Activated T-cell treated with anti-CD3 and anti-CD28 coated beads, Interleukin-2, amount 50 U/mL, for 24 hours (primary cell): Measurements from ENCODE around the gene C1orf21.

Experiments
- DNase-seq: peaks from one replicate; pipeline ENCODE4 v3.0.0-alpha.2; 2020
- H3K27ac Mint-ChIP-seq: 2 replicates; pipeline ENCODE4 v1.8.0; 2020; ENCODE audit warnings: mild to moderate bottlenecking, mixed read lengths
- H3K27me3 Mint-ChIP-seq: 2 replicates; pipeline ENCODE4 v1.8.0; 2020; ENCODE audit warnings: mixed read lengths
- H3K36me3 Mint-ChIP-seq: 2 replicates; pipeline ENCODE4 v1.8.0; 2020; ENCODE audit warnings: low read depth, mixed read lengths
- H3K4me1 Mint-ChIP-seq: 2 replicates; pipeline ENCODE4 v1.8.0; 2020; ENCODE audit warnings: low read depth, mixed read lengths
- H3K4me3 Mint-ChIP-seq: 2 replicates; pipeline ENCODE4 v1.8.0; 2020; ENCODE audit warnings: mild to moderate bottlenecking, moderate library complexity, mixed read lengths
- H3K9me3 Mint-ChIP-seq: 2 replicates; pipeline ENCODE4 v1.8.0; 2020; ENCODE audit warnings: mixed read lengths

C1orf21 gene

GRCh38 chr1:184433956-184434502 lies 47.2 kb downstream of the C1orf21 start:
- Mint-ChIP-seq H3K9me3 (no peaks in the 10 kb centered on the region), H3K36me3 (no peaks in the 10 kb centered on the region)
- no peak for DNase-seq

GRCh38 chr1:184437291-184437690 lies 50.5 kb downstream of the C1orf21 start:
- H3K36me3 Mint-ChIP-seq: no peaks in the 10 kb centered on the region

More at GRCh38 chr1:184433956-184434502, 47.2 kb downstream of the C1orf21 start:
- Mint-ChIP-seq H3K4me3 (no peak overlapping the region), H3K4me1 (no peaks in the 10 kb centered on the region), H3K27ac (no peak overlapping the region), H3K27me3 (peaks cover 9% of the 10 kb centered on the region)

GRCh38 chr1:184438363-184438762 lies 51.5 kb downstream of the C1orf21 start:
- H3K4me3 Mint-ChIP-seq: no peak overlapping the region
- no peaks in the 10 kb centered on the region for H3K9me3 Mint-ChIP-seq
- no peaks in the 10 kb centered on the region for H3K27me3 Mint-ChIP-seq
- no peak overlapping the region for H3K27ac Mint-ChIP-seq
- no peaks in the 10 kb centered on the region for H3K36me3 Mint-ChIP-seq
- DNase-seq: no peak
- no peaks in the 10 kb centered on the region for H3K4me1 Mint-ChIP-seq

More at GRCh38 chr1:184437291-184437690, 50.5 kb downstream of the C1orf21 start:
- Mint-ChIP-seq H3K27ac (no peak overlapping the region), H3K4me3 (no peak overlapping the region), H3K27me3 (no peaks in the 10 kb centered on the region), H3K9me3 (no peaks in the 10 kb centered on the region), H3K4me1 (no peaks in the 10 kb centered on the region)
- DNase-seq: no peak

- Mint-ChIP-seq H3K27me3 (no peaks in the 10 kb centered on the region), H3K27ac (no peak overlapping the region), H3K36me3 (no peaks in the 10 kb centered on the region), H3K9me3 (no peaks in the 10 kb centered on the region), H3K4me3 (no peak overlapping the region), H3K4me1 (no peaks in the 10 kb centered on the region)
- no peak for DNase-seq
Measured at GRCh38 chr1:184442260-184442659, 55.4 kb downstream of the C1orf21 start.

- Mint-ChIP-seq H3K36me3 (no peaks in the 10 kb centered on the region), H3K27ac (no peak overlapping the region), H3K9me3 (no peaks in the 10 kb centered on the region), H3K4me1 (no peaks in the 10 kb centered on the region), H3K4me3 (no peak overlapping the region), H3K27me3 (no peaks in the 10 kb centered on the region)
- DNase-seq: no peak
Measured at GRCh38 chr1:184443201-184443600, 56.4 kb downstream of the C1orf21 start.

GRCh38 chr1:184443624-184444023 lies 56.8 kb downstream of the C1orf21 start:
- no peaks in the 10 kb centered on the region for H3K4me1 Mint-ChIP-seq
- H3K36me3 Mint-ChIP-seq: no peaks in the 10 kb centered on the region
- H3K27ac Mint-ChIP-seq: no peak overlapping the region
- DNase-seq: no peak
- no peaks in the 10 kb centered on the region for H3K9me3 Mint-ChIP-seq
- H3K27me3 Mint-ChIP-seq: no peaks in the 10 kb centered on the region
- no peak overlapping the region for H3K4me3 Mint-ChIP-seq

GRCh38 chr1:184445997-184446396 lies 59.2 kb downstream of the C1orf21 start:
- H3K36me3 Mint-ChIP-seq: no peaks in the 10 kb centered on the region
- no peak overlapping the region for H3K27ac Mint-ChIP-seq
- DNase-seq: no peak
- H3K27me3 Mint-ChIP-seq: no peaks in the 10 kb centered on the region
- no peaks in the 10 kb centered on the region for H3K9me3 Mint-ChIP-seq
- no peaks in the 10 kb centered on the region for H3K4me1 Mint-ChIP-seq
- H3K4me3 Mint-ChIP-seq: no peak overlapping the region

GRCh38 chr1:184447651-184448185 lies 60.9 kb downstream of the C1orf21 start:
- Mint-ChIP-seq H3K36me3 (no peaks in the 10 kb centered on the region), H3K27ac (no peak overlapping the region), H3K4me1 (no peaks in the 10 kb centered on the region), H3K4me3 (no peak overlapping the region), H3K27me3 (no peaks in the 10 kb centered on the region), H3K9me3 (no peaks in the 10 kb centered on the region)
- no peak for DNase-seq

- Mint-ChIP-seq H3K27ac (no peak overlapping the region), H3K4me3 (no peak overlapping the region), H3K36me3 (no peaks in the 10 kb centered on the region), H3K4me1 (no peaks in the 10 kb centered on the region), H3K9me3 (no peaks in the 10 kb centered on the region), H3K27me3 (no peaks in the 10 kb centered on the region)
- DNase-seq: no peak
Measured at GRCh38 chr1:184449916-184450315, 63.1 kb downstream of the C1orf21 start.

- Mint-ChIP-seq H3K9me3 (no peaks in the 10 kb centered on the region), H3K4me3 (no peak overlapping the region), H3K27me3 (peaks cover 3% of the 10 kb centered on the region), H3K4me1 (no peaks in the 10 kb centered on the region), H3K36me3 (no peaks in the 10 kb centered on the region), H3K27ac (no peak overlapping the region)
- DNase-seq: no peak
Measured at GRCh38 chr1:184455786-184456185, 69.0 kb downstream of the C1orf21 start.

GRCh38 chr1:184456189-184456588 lies 69.4 kb downstream of the C1orf21 start:
- no peak for DNase-seq
- Mint-ChIP-seq H3K27me3 (peaks cover 3% of the 10 kb centered on the region), H3K4me3 (no peak overlapping the region), H3K9me3 (no peaks in the 10 kb centered on the region), H3K27ac (no peak overlapping the region), H3K36me3 (no peaks in the 10 kb centered on the region), H3K4me1 (no peaks in the 10 kb centered on the region)

GRCh38 chr1:184457500-184457899 lies 70.7 kb downstream of the C1orf21 start:
- peaks cover 3% of the 10 kb centered on the region for H3K27me3 Mint-ChIP-seq
- H3K4me3 Mint-ChIP-seq: no peak overlapping the region
- no peak overlapping the region for H3K27ac Mint-ChIP-seq
- H3K4me1 Mint-ChIP-seq: no peaks in the 10 kb centered on the region
- H3K36me3 Mint-ChIP-seq: no peaks in the 10 kb centered on the region
- H3K9me3 Mint-ChIP-seq: no peaks in the 10 kb centered on the region
- DNase-seq: no peak

- Mint-ChIP-seq H3K27me3 (peaks cover 3% of the 10 kb centered on the region), H3K9me3 (no peaks in the 10 kb centered on the region), H3K4me1 (no peaks in the 10 kb centered on the region), H3K27ac (no peak overlapping the region), H3K36me3 (no peaks in the 10 kb centered on the region), H3K4me3 (no peak overlapping the region)
- no peak for DNase-seq
Measured at GRCh38 chr1:184461321-184461720, 74.5 kb downstream of the C1orf21 start.

- Mint-ChIP-seq H3K4me1 (no peaks in the 10 kb centered on the region), H3K36me3 (no peaks in the 10 kb centered on the region), H3K4me3 (no peak overlapping the region), H3K27ac (no peak overlapping the region), H3K9me3 (no peaks in the 10 kb centered on the region), H3K27me3 (peaks cover 5% of the 10 kb centered on the region)
- DNase-seq: no peak
Measured at GRCh38 chr1:184462155-184462554, 75.3 kb downstream of the C1orf21 start.

- Mint-ChIP-seq H3K4me1 (no peaks in the 10 kb centered on the region), H3K4me3 (no peak overlapping the region), H3K36me3 (no peaks in the 10 kb centered on the region), H3K9me3 (no peaks in the 10 kb centered on the region), H3K27me3 (peaks cover 5% of the 10 kb centered on the region), H3K27ac (no peak overlapping the region)
- DNase-seq: no peak
Measured at GRCh38 chr1:184462990-184463389, 76.2 kb downstream of the C1orf21 start.

- no peak for DNase-seq
- H3K36me3 Mint-ChIP-seq: no peaks in the 10 kb centered on the region
- no peak overlapping the region for H3K4me3 Mint-ChIP-seq
- H3K4me1 Mint-ChIP-seq: no peaks in the 10 kb centered on the region
- H3K27ac Mint-ChIP-seq: no peak overlapping the region
- peaks cover 5% of the 10 kb centered on the region for H3K27me3 Mint-ChIP-seq
- no peaks in the 10 kb centered on the region for H3K9me3 Mint-ChIP-seq
Measured at GRCh38 chr1:184463680-184464079, 76.9 kb downstream of the C1orf21 start.
